ENCODE measurements around the gene OPRL1.

The OPRL1 gene

DNA sequence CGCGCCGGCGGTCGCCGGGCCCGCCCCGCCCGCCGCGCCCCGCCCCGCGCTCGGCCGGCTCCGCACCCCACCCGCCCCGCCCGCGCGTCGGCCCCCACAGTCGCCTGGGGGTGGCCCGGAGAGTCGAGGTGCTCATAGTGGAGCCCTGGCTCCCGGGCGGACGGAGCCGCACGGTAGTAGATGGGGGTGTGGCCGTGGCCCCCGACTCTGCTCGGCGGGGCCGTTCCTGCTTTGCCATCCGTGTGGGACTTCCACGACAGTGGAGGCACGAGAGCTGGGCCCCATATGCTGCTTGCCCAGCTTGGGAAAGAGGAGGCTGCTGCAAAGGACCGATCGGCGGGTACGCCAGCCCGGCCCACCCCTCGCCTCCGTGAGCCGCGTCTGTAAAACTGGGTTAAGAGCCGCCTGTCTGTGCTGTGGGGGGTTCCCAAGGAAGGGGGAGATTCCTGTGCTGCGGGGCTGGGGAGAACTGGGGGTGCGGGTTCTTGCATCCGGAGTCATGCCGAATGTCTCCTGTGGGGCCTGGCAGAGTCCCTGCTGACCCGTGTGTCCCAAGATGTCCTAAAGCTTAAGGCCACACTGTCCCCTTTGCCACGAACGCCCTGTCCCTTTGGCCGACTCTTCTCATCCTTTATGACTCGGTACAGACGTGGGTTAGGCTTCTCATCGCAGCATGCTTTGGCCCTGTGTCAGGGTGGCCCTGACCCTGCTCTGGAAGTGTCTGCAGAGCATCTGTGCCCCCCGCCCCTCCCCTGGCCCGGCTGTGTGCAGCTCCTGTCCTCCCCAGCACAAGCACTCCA, at the start of gene OPRL1:
Gene OPRL1, plus strand, starts transcription at position 70 of the 800 bp plus-strand sequence. CDS start 12,639 bp downstream, outside the sequence.
- DNase-seq (ENCODE audit: low read depth), result peak; percentile 29

DNA sequence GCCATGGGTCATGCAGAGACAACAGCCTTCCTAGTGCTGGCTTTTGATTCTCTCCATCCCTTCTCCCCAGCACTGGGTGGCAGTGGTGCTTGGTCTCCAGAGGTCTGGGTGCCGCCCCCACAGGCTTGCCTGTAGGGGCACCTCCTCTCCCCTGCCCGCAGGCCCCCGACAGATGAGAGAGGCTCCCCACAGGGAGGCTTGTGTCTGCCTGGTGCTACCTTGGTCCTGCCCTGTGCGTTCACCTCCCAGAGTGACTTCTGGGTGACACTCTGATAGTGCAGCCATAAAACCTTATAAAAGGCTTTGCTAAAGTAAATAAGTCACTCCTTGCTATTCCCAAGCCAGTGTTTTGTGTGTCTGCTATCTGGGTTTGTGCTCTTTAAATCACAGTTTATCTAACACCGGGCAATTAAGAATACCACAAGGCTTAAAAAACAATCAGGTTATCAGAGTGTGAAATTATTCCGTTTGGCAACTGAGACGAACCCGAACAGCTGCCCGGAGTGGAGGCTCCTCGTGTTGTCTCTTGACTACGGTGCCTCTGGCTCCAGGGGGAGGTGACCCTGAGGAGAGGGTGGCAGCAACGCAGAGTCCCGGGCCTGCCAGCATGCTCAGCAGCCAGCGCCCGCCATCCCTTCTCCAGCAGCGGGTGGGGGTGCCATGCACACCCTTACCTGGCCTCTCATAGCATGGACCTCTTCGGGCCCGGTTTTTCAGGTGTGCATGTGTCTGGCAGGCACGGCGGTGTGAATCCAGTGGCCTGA, 49.3 kb upstream of the OPRL1 start:
- no peak for DNase-seq (ENCODE audit: low read depth)

- no peak for DNase-seq (ENCODE audit: low read depth)
Measured at GRCh38 chr20:64031822-64032314, 48.0 kb upstream of the OPRL1 start.

- DNase-seq (ENCODE audit: low read depth), result no peak
Measured at GRCh38 chr20:64032706-64033624, 46.9 kb upstream of the OPRL1 start.

GRCh38 chr20:64033981-64034493, 45.8 kb upstream of the OPRL1 start:
- DNase-seq (ENCODE audit: low read depth), result no peak

- DNase-seq (ENCODE audit: low read depth), result no peak
Measured at GRCh38 chr20:64035066-64035932, 44.6 kb upstream of the OPRL1 start.

- DNase-seq (ENCODE audit: low read depth), result no peak
Measured at GRCh38 chr20:64035933-64036345, 43.9 kb upstream of the OPRL1 start, which contains the start of gene C20orf204. Gene C20orf204 (plus strand): TSS chr20:64036182. CDS start chr20:64036324, 142 bp downstream.

- no peak for DNase-seq (ENCODE audit: low read depth)
Measured at GRCh38 chr20:64036346-64037198, 43.3 kb upstream of the OPRL1 start.

DNA sequence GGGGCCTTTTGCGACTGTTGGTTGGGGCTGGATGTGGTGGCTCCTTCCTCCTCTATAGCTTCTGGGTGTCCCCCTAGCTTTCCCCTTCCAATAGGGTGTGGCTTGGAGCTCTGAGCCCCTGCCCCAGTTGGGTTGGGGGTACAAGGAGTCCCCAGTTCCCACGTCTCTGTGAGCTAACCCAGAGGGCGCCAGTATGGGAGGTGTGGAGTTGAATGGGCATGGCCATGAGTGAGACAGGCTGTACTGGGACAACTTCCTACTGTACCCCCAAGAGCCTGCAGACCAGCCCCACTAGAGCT, 42.7 kb upstream of the OPRL1 start:
- no peak for DNase-seq (ENCODE audit: low read depth)

DNA sequence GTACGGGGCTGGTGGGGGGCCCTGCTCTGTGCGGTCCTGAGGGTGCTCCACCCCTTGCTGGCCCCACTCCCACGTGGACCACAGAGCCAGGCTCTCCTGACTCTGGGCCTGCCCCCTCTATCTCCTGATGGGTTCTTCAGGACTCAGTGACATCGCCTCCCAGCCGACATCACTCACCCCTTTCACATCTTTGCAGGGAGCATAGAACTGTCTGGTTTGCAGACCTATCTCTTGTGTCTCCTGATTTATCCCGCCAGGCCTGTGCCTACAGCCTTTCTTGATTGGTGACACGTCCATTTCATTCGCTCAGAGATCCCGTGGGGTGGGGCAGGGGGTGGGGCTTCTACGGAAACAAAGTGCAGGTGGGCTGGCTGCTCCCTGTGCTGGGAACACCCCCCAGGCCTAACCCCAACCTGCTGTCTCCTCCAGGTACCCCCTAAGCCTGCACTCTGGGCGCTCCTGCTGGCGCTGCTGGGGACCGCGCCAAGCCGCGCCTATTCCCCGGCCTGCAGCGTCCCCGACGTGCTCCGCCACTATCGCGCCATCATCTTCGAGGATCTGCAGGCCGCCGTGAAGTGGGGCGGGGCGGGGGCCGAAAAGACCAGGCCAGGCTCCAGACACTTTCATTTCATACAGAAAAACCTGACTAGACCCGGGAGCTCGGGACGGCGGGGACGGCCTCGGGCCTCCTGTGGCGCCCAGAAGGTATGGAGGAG, 42.2 kb upstream of the OPRL1 start:
- no peak for DNase-seq (ENCODE audit: low read depth)

- no peak for DNase-seq (ENCODE audit: low read depth)
Measured at GRCh38 chr20:64038224-64038564, 41.7 kb upstream of the OPRL1 start.

DNA sequence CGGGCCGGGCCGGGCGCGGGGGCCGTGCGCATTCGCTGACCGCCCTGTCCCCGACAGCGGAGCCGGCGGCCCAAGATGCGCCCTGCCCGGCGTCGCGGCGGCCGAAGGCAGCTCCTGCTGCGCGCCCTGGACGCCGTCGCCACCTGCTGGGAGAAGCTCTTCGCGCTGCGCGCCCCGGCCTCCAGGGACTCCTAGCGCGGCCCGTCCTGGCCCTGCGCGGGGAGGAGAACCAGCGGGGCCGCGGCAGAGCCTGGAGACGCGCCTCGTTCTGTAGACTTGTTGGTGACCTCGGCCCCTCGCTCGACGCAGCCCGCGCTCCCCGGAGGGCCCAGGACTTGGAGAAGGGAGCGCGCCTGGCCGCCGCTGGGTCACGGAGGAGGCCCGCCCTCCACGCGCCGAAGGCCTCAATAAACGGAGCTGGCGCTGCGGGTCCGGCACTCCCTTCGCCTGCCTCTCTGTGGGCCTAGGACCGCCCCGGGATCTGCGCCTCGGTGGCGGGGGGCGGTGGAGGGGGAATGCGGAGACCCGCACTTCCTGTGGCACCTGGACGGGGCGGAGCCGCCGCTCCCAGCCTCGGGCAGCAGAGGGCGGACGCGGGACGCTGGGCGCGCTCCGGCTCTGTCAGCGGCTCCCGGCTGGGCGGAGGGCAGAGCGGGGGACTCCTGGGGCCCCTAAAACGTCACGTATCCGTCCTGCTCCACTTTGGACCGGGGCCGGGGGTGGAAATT, 41.2 kb upstream of the OPRL1 start:
- DNase-seq (ENCODE audit: low read depth), result peak; percentile 81

- no peak for DNase-seq (ENCODE audit: low read depth)
Measured at GRCh38 chr20:64039293-64040160, 40.4 kb upstream of the OPRL1 start.

DNA sequence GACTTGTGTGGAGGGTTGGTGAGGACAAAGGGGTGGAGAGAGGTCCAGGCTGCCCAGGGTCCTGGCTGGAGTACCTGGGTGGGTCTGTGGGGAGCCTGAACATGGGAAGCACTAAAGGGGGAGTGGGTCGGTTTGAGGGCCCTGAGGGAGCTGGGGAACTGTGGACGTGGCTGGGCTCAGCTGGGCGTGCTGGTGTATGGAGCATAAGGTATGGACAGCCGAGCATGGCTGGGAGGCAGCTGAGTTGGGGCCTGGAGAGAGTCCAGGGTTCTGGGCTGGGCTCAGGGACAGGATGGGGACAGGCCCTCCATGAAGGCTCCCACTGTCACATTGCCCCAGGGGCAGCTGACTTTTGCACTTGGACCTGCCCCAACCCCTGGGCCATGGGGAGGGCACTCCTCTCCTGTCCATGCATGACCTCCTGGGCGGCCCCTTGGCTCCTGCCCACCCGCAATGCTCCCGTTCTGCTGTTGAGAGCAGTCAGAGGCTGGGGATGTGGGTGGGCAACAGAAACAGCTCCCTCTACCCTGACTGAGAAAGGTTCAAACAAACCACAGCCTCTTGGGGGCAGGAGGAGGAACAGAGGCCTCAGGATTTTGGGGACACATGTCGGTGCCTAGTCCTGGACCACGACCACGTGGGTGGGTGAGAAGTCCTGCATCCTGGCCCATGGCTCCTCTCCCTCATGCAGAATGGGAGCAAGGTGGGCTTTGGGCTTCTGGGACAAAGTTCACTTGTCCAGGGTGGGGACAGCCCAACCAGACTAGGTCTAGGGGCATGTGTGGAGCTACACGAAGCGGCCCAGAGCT, 39.4 kb upstream of the OPRL1 start:
- DNase-seq (ENCODE audit: low read depth), result no peak

GRCh38 chr20:64041040-64041780, 38.7 kb upstream of the OPRL1 start:
- DNase-seq (ENCODE audit: low read depth), result no peak

- no peak for DNase-seq (ENCODE audit: low read depth)
Measured at GRCh38 chr20:64041781-64042053, 38.2 kb upstream of the OPRL1 start.
